ENCODE results near the gene NME3.
"Not testable (repeated sequence)": the region's sequence is repeated elsewhere in the genome, so short reads cannot be mapped to it uniquely, and the experiment has no call there.

Gene NME3

GRCh38 chr16:1745900-1746692, 25.2 kb downstream of the NME3 start:
- no peak for DNase-seq

- no peak for DNase-seq
These were observed 26.0 kb downstream of the NME3 start for GRCh38 chr16:1745181-1745899.

GRCh38 chr16:1744338-1744840, 27.0 kb downstream of the NME3 start:
- no peak for DNase-seq

GRCh38 chr16:1743376-1744337, 27.7 kb downstream of the NME3 start:
- no peak for DNase-seq

GRCh38 chr16:1741553-1742165, 29.7 kb downstream of the NME3 start:
- no peak for DNase-seq

GRCh38 chr16:1740781-1741490, 30.4 kb downstream of the NME3 start:
- no peak for DNase-seq

GRCh38 chr16:1740234-1740633, 31.1 kb downstream of the NME3 start:
- no peak for DNase-seq

GRCh38 chr16:1734816-1735215, 36.5 kb downstream of the NME3 start:
- no peak for DNase-seq

- DNase-seq, result no peak
These were observed 37.2 kb downstream of the NME3 start for GRCh38 chr16:1734123-1734522.

- not testable (repeated sequence) for DNase-seq
These were observed 38.8 kb downstream of the NME3 start for GRCh38 chr16:1732551-1732987.

GRCh38 chr16:1732071-1732470, 39.3 kb downstream of the NME3 start:
- DNase-seq, result no peak

- no peak for DNase-seq
These were observed 39.7 kb downstream of the NME3 start for GRCh38 chr16:1731603-1732002.

- DNase-seq, result no peak
These were observed 40.3 kb downstream of the NME3 start for GRCh38 chr16:1731073-1731472.

- no peak for DNase-seq
These were observed 41.9 kb downstream of the NME3 start for GRCh38 chr16:1729445-1729844.

- DNase-seq, result no peak
These were observed 42.3 kb downstream of the NME3 start for GRCh38 chr16:1729026-1729425.

- no peak for DNase-seq
These were observed 43.4 kb downstream of the NME3 start for GRCh38 chr16:1727651-1728624.

- no peak for DNase-seq
These were observed 44.5 kb downstream of the NME3 start for GRCh38 chr16:1726661-1727502.

GRCh38 chr16:1724491-1724890, 46.9 kb downstream of the NME3 start:
- no peak for DNase-seq

GRCh38 chr16:1723450-1724147, 47.7 kb downstream of the NME3 start:
- peak; percentile 13 for DNase-seq

Measured in COR-L47 (cell line).